Liver (tissue), 3 donors: ENCODE results near the gene COA1.

Experiments used
- ATF3 ChIP-seq: IDR thresholded peaks from 2 replicates; pipeline ENCODE4 v1.6.1; 2016; ENCODE audit warnings: antibody characterized with exemption
- CTCF ChIP-seq: fragments of 150-350 bp; IDR thresholded peaks from 2 replicates; pipeline ENCODE4 v1.5.1; 2017; ENCODE audit warnings: improper control_type of control experiment, low read depth, low read length; ENCODE audit not compliant: missing input control
- GABPA ChIP-seq, 2 donors: IDR thresholded peaks in 1 of 2; conservative IDR thresholded peaks in 1 of 2; 2 replicates each; pipeline ENCODE4 v1.6.1; 2016; ENCODE audit warnings: antibody characterized with exemption in 2 of 2, mild to moderate bottlenecking in 1 of 2, moderate library complexity in 1 of 2
- RAD21 ChIP-seq, 2 donors: IDR thresholded peaks; 2 replicates each; pipeline ENCODE4 v1.6.1; 2016; ENCODE audit warnings: antibody characterized with exemption in 2 of 2, mild to moderate bottlenecking in 2 of 2
- SP1 ChIP-seq: IDR thresholded peaks from 2 replicates; pipeline ENCODE4 v1.6.1; 2018; ENCODE audit warnings: antibody characterized with exemption, mild to moderate bottlenecking
- TF ChIP-seq, protein P1 (sequence below): IDR thresholded peaks from 2 replicates; pipeline ENCODE4 v1.6.1; 2016; ENCODE audit warnings: antibody characterized with exemption
- TF ChIP-seq, protein P2 (sequence below): IDR thresholded peaks from 2 replicates; pipeline ENCODE4 v1.6.1; 2016; ENCODE audit warnings: antibody characterized with exemption, mild to moderate bottlenecking
- TF ChIP-seq, protein P3 (sequence below): IDR thresholded peaks from 2 replicates; pipeline ENCODE4 v1.6.1; 2016; ENCODE audit warnings: antibody characterized with exemption
- donor health status: healthy.
- donor health status: healthy.

DNA sequence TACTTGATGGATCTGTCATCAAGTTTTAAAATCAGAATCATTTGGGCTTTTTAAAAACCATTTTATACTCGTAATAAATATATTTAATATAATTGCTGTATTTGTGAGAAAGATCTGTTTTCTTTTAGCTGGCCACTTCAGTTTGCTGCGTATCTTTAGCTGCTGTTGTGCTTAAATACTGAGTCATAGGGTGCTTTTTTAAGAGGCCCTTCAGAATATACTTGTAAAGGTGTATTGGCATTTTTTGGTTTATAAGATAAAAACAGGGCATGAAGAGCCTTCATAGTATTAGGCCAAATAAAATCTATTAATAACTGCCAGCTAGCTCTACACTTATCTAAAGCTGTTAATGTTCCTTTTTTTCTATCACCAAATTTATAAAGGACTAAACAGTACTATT, 102.6 kb downstream of the COA1 start:
- TF ChIP-seq CTCF (no peak), RAD21 (IDR thresholded peaks at IDR 0.05) (no peak), SP1 (no peak), ATF3 (no peak), GABPA (IDR thresholded peaks at IDR 0.05 in 1 of 2, conservative IDR thresholded peaks at IDR 0.05 in 1 of 2) (no peak)
- TF ChIP-seq, protein P1, sequence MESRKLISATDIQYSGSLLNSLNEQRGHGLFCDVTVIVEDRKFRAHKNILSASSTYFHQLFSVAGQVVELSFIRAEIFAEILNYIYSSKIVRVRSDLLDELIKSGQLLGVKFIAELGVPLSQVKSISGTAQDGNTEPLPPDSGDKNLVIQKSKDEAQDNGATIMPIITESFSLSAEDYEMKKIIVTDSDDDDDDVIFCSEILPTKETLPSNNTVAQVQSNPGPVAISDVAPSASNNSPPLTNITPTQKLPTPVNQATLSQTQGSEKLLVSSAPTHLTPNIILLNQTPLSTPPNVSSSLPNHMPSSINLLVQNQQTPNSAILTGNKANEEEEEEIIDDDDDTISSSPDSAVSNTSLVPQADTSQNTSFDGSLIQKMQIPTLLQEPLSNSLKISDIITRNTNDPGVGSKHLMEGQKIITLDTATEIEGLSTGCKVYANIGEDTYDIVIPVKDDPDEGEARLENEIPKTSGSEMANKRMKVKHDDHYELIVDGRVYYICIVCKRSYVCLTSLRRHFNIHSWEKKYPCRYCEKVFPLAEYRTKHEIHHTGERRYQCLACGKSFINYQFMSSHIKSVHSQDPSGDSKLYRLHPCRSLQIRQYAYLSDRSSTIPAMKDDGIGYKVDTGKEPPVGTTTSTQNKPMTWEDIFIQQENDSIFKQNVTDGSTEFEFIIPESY: no peak
- TF ChIP-seq, protein P2, sequence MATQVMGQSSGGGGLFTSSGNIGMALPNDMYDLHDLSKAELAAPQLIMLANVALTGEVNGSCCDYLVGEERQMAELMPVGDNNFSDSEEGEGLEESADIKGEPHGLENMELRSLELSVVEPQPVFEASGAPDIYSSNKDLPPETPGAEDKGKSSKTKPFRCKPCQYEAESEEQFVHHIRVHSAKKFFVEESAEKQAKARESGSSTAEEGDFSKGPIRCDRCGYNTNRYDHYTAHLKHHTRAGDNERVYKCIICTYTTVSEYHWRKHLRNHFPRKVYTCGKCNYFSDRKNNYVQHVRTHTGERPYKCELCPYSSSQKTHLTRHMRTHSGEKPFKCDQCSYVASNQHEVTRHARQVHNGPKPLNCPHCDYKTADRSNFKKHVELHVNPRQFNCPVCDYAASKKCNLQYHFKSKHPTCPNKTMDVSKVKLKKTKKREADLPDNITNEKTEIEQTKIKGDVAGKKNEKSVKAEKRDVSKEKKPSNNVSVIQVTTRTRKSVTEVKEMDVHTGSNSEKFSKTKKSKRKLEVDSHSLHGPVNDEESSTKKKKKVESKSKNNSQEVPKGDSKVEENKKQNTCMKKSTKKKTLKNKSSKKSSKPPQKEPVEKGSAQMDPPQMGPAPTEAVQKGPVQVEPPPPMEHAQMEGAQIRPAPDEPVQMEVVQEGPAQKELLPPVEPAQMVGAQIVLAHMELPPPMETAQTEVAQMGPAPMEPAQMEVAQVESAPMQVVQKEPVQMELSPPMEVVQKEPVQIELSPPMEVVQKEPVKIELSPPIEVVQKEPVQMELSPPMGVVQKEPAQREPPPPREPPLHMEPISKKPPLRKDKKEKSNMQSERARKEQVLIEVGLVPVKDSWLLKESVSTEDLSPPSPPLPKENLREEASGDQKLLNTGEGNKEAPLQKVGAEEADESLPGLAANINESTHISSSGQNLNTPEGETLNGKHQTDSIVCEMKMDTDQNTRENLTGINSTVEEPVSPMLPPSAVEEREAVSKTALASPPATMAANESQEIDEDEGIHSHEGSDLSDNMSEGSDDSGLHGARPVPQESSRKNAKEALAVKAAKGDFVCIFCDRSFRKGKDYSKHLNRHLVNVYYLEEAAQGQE: no peak
- TF ChIP-seq, protein P3, sequence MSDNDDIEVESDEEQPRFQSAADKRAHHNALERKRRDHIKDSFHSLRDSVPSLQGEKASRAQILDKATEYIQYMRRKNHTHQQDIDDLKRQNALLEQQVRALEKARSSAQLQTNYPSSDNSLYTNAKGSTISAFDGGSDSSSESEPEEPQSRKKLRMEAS: no peak
